A549 (cell line): ENCODE measurements around the gene MFSD2B. TPM values are rescaled to one million over a fixed set of nuclear protein-coding genes. Genes with fewer than 3 reads are reported as not detected.
A peak's percentile ranks its signal among the peaks of the same experiment; 100 is the strongest.

Experiments
- BHLHE40 ChIP-seq: IDR thresholded peaks from 2 replicates; pipeline ENCODE4 v1.6.1; 2012; ENCODE audit warnings: low read depth, low read length, inconsistent platforms
- CBX2 ChIP-seq: fragments of 200-600 bp; sonication (generic); IDR thresholded peaks from 2 replicates; pipeline ENCODE4 v1.6.1; 2016; ENCODE audit warnings: low read depth, mild to moderate bottlenecking, borderline replicate concordance
- CBX8 ChIP-seq: fragments of 200-600 bp; sonication (generic); IDR thresholded peaks from 2 replicates; pipeline ENCODE4 v1.6.1; 2016
- CHD2 ChIP-seq: fragments of 150-350 bp; IDR thresholded peaks from 2 replicates; pipeline ENCODE4 v1.6.1; 2014; ENCODE audit warnings: low read length; ENCODE audit not compliant: partially characterized antibody
- EHF ChIP-seq: fragments of 250-450 bp; sonication (Bioruptor Pico); IDR thresholded peaks from 2 replicates; pipeline ENCODE4 v1.5.0; 2020; ENCODE audit warnings: mild to moderate bottlenecking
- EHMT2 ChIP-seq: fragments of 200-600 bp; sonication (generic); IDR thresholded peaks from 2 replicates; pipeline ENCODE4 v1.6.1; 2016; ENCODE audit warnings: antibody characterized with exemption, low read depth, mild to moderate bottlenecking, moderate library complexity
- EP300 ChIP-seq, 2 experiments: fragments of >200 bp; sonication (Bioruptor Twin); formaldehyde crosslinking; IDR thresholded peaks; 2 replicates in 1 of 2; 3 replicates in 1 of 2; pipeline ENCODE4 v1.6.1; 2016 to 2017
- FOSB ChIP-seq: fragments of 250-450 bp; sonication (Bioruptor Pico); IDR thresholded peaks from 2 replicates; pipeline ENCODE4 v1.5.0; 2020; ENCODE audit warnings: mild to moderate bottlenecking, moderate library complexity
- FOSL2 ChIP-seq, 2 experiments: fragments of 450-650 bp in 1 of 2; fragments of >200 bp in 1 of 2; sonication (Bioruptor Twin) in 1 of 2; formaldehyde crosslinking; IDR thresholded peaks; 2 replicates each; pipeline versions ENCODE4 v1.5.0 to v1.6.1; 2016 to 2020; ENCODE audit warnings: mild to moderate bottlenecking in 1 of 2, moderate library complexity in 1 of 2
- FOXS1 ChIP-seq: fragments of 250-450 bp; sonication (Bioruptor Pico); IDR thresholded peaks from 2 replicates; pipeline ENCODE4 v1.5.0; 2020; ENCODE audit warnings: mild to moderate bottlenecking, moderate library complexity
- GATA3 ChIP-seq: IDR thresholded peaks from 2 replicates; pipeline ENCODE4 v1.6.1; 2012; ENCODE audit warnings: borderline replicate concordance
- HDAC2 ChIP-seq: fragments of 200-600 bp; sonication (generic); IDR thresholded peaks from 2 replicates; pipeline ENCODE4 v1.6.1; 2016
- HMGXB4 ChIP-seq: fragments of 250-450 bp; sonication (Bioruptor Pico); IDR thresholded peaks from 2 replicates; pipeline ENCODE4 v1.5.0; 2021; ENCODE audit warnings: mild to moderate bottlenecking, moderate library complexity, borderline replicate concordance
- HOXB13 ChIP-seq: fragments of 250-450 bp; sonication (Bioruptor Pico); IDR thresholded peaks from 2 replicates; pipeline ENCODE4 v1.5.0; 2020; ENCODE audit warnings: low read depth, mild to moderate bottlenecking, moderate library complexity
- JUN ChIP-seq, 2 experiments: fragments of >200 bp; sonication (Bioruptor Twin); formaldehyde crosslinking; IDR thresholded peaks; 2 replicates in 1 of 2; 3 replicates in 1 of 2; pipeline ENCODE4 v1.6.1; 2016 to 2017
- JUNB ChIP-seq: fragments of >200 bp; sonication (Bioruptor Twin); formaldehyde crosslinking; IDR thresholded peaks from 2 replicates; pipeline ENCODE4 v1.6.1; 2016
- KDM5A ChIP-seq: fragments of 200-600 bp; sonication (generic); IDR thresholded peaks from 2 replicates; pipeline ENCODE4 v1.6.1; 2016; ENCODE audit warnings: antibody characterized with exemption, mild to moderate bottlenecking
- MAZ ChIP-seq: fragments of 150-350 bp; IDR thresholded peaks from 2 replicates; pipeline ENCODE4 v1.6.1; 2014; ENCODE audit warnings: antibody characterized with exemption, low read depth, low read length, borderline replicate concordance
- MYC ChIP-seq: IDR thresholded peaks from 2 replicates; pipeline ENCODE4 v1.6.1; 2012; ENCODE audit warnings: mild to moderate bottlenecking, inconsistent platforms, low read length, improper control_type of control experiment, borderline replicate concordance
- NFE2L2 ChIP-seq: fragments of 150-350 bp; conservative IDR thresholded peaks from 2 replicates; pipeline ENCODE4 v1.6.1; 2014; ENCODE audit warnings: low read length
- NPAS2 ChIP-seq: fragments of 250-450 bp; sonication (Bioruptor Pico); IDR thresholded peaks from 2 replicates; pipeline ENCODE4 v1.8.0; 2022; ENCODE audit warnings: mild to moderate bottlenecking, moderate library complexity, borderline replicate concordance
- NR3C1 ChIP-seq: fragments of >200 bp; sonication (Bioruptor Twin); formaldehyde crosslinking; IDR thresholded peaks from 3 replicates; pipeline ENCODE4 v1.6.1; 2017
- PHF8 ChIP-seq: fragments of 200-600 bp; sonication (generic); IDR thresholded peaks from 2 replicates; pipeline ENCODE4 v1.6.1; 2016; ENCODE audit warnings: low read depth, mild to moderate bottlenecking, antibody characterized with exemption, moderate library complexity, borderline replicate concordance
- POLR2AphosphoS2 ChIP-seq: conservative IDR thresholded peaks from 2 replicates; pipeline ENCODE4 v1.6.1; 2012; ENCODE audit warnings: low read length, improper control_type of control experiment, inconsistent platforms
- RARB ChIP-seq: fragments of 250-450 bp; sonication (Bioruptor Pico); IDR thresholded peaks from 2 replicates; pipeline ENCODE4 v1.8.0; 2021; ENCODE audit warnings: mild to moderate bottlenecking, moderate library complexity
- RCOR1 ChIP-seq: fragments of 150-350 bp; IDR thresholded peaks from 2 replicates; pipeline ENCODE4 v1.6.1; 2014; ENCODE audit warnings: antibody characterized with exemption, low read length, low read depth
- RNF2 ChIP-seq: fragments of 200-600 bp; sonication (generic); IDR thresholded peaks from 2 replicates; pipeline ENCODE4 v1.6.1; 2016; ENCODE audit warnings: low read depth, mild to moderate bottlenecking, antibody characterized with exemption, moderate library complexity, borderline replicate concordance
- SMC3 ChIP-seq: fragments of >200 bp; sonication (Bioruptor Twin); formaldehyde crosslinking; IDR thresholded peaks from 3 replicates; pipeline ENCODE4 v1.6.1; 2018; ENCODE audit warnings: inconsistent platforms
- SREBF2 ChIP-seq: fragments of 450-650 bp; IDR thresholded peaks from 2 replicates; pipeline ENCODE4 v1.6.1; 2014; ENCODE audit warnings: mild to moderate bottlenecking, moderate library complexity
- TP53 ChIP-seq: fragments of 250-450 bp; sonication (Bioruptor Pico); IDR thresholded peaks from 2 replicates; pipeline ENCODE4 v1.5.0; 2021; ENCODE audit warnings: mild to moderate bottlenecking, moderate library complexity
- ZC3H11A ChIP-seq: fragments of 450-650 bp; IDR thresholded peaks from 2 replicates; pipeline ENCODE4 v1.6.1; 2014; ENCODE audit warnings: antibody characterized with exemption, mild to moderate bottlenecking
- ZNF302 ChIP-seq: fragments of 250-450 bp; sonication (Bioruptor Pico); IDR thresholded peaks from 2 replicates; pipeline ENCODE4 v1.9.0; 2021; ENCODE audit warnings: inconsistent platforms, mild to moderate bottlenecking, moderate library complexity
- ZSCAN20 ChIP-seq: fragments of 250-450 bp; sonication (Bioruptor Pico); IDR thresholded peaks from 2 replicates; pipeline ENCODE4 v1.8.0; 2022; ENCODE audit warnings: mild to moderate bottlenecking, moderate library complexity
- polyA plus RNA-seq, 4 experiments: library from polyadenylated mRNA; depleted of rRNA in 3 of 4; stranded (reverse); fragments of >200 nt; fragmentation: RNase III in 1 of 4; extraction: RNeasy Plus Mini Kit Qiagen cat#74134 plus additional on column Dnase treatment in 1 of 4; gene quantifications; 2 replicates in 3 of 4; 3 replicates in 1 of 4; pipeline ENCODE4 v1.2.3, GENCODE V29; 2011 to 2017
- TF ChIP-seq, protein P1 (sequence below): fragments of 150-350 bp; IDR thresholded peaks from 2 replicates; pipeline ENCODE4 v1.6.1; 2014; ENCODE audit warnings: low read depth, mild to moderate bottlenecking, low read length
- TF ChIP-seq, protein P2 (sequence below): IDR thresholded peaks from 2 replicates; pipeline ENCODE4 v1.6.1; 2012

The MFSD2B gene
- polyA plus RNA-seq, 2 of the 4 experiments (the other 2 are of a cell fraction): 0.09 to 0.17 TPM

DNA sequence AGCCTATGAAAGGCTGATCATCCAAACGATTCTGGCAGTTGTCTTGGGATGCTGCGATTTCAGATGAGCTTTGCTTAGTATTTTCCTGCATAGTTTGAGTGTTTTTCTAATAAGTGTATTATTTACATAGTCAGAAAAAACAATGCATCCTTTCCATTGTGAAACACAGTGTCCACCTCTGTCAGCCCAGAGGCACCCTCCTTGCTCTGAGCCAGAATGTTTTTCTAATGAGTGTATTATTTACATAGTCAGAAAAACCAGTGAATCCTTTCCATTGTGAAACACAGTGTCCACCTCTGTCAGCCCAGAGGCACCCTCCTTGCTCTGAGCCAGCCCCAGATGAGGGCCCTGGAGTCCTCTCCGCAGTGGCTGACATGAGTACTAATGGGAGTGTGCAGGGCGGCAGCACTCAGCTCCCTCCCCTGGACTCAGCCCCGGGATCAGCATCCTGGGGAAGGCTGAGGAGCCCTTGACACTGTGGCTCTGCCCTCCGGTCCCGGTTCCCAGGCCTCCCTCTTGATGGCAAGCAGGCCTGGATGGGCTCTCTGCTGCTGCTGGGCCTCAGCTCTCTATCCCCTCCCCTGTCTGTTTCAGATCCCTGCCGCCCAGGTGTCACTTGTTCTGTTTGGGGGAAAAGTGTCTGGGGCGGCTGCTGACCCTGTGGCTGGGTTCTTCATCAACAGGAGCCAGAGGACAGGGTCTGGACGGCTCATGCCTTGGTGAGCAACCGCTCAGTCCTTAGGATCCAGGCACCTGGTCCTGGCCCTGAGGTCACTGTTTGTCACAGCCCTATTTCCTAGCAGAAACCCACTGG is 5.9 kb downstream of the MFSD2B start (continued):
- TF ChIP-seq NFE2L2 (no peak), FOSB (no peak), RARB (peak; percentile 43; the same call in 1 of the 2 replicates), PHF8 (no peak), CHD2 (no peak), EHF (peak; percentile 66; the same call in 1 of the 2 replicates), TP53 (CRISPR knock-in tag) (no peak), NPAS2 (CRISPR knock-in tag) (no peak), JUNB (peak; percentile 98), EP300 (IDR thresholded peaks at IDR 0.05) (peak; percentile 76 to 77; a peak in 3 of 5 replicates), BHLHE40 (no peak), ZC3H11A (no peak), HDAC2 (no peak), RNF2 (no peak), CBX2 (no peak), POLR2AphosphoS2 (no peak), EHMT2 (no peak), CBX8 (no peak), FOXS1 (CRISPR knock-in tag) (0 out of 2 replicates have a peak, but pooled peaks have one; percentile 1), HMGXB4 (no peak), KDM5A (no peak), ZNF302 (CRISPR knock-in tag) (peak; percentile 59; the same call in 1 of the 2 replicates), SREBF2 (no peak), JUN (IDR thresholded peaks at IDR 0.05) (peak; percentile 93 to 98; a peak in 4 of 5 replicates), RCOR1 (no peak), ZSCAN20 (no peak), HOXB13 (CRISPR knock-in tag) (peak; percentile 85; the same call in 1 of the 2 replicates), SMC3 (peak; percentile 30; the same call in 2 of the 3 replicates), FOSL2 (IDR thresholded peaks at IDR 0.05) (peak; percentile 95), FOSL2 (CRISPR knock-in tag; IDR thresholded peaks at IDR 0.05) (peak; percentile 96), GATA3 (peak; percentile 90), NR3C1 (no peak), MYC (no peak), MAZ (no peak)
- TF ChIP-seq, protein P1, sequence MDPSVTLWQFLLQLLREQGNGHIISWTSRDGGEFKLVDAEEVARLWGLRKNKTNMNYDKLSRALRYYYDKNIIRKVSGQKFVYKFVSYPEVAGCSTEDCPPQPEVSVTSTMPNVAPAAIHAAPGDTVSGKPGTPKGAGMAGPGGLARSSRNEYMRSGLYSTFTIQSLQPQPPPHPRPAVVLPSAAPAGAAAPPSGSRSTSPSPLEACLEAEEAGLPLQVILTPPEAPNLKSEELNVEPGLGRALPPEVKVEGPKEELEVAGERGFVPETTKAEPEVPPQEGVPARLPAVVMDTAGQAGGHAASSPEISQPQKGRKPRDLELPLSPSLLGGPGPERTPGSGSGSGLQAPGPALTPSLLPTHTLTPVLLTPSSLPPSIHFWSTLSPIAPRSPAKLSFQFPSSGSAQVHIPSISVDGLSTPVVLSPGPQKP: no peak
- TF ChIP-seq, protein P2, sequence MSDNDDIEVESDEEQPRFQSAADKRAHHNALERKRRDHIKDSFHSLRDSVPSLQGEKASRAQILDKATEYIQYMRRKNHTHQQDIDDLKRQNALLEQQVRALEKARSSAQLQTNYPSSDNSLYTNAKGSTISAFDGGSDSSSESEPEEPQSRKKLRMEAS: peak; percentile 87
